H1 (cell line): ENCODE data around the gene OR8A1. TPM values are rescaled to one million over a fixed set of nuclear protein-coding genes. Genes with fewer than 3 reads are reported as not detected.

Source experiments
- CHD1 ChIP-seq: IDR thresholded peaks from 2 replicates; pipeline ENCODE4 v1.6.1; 2012; ENCODE audit warnings: low read depth, low read length, improper control_type of control experiment
- RAD21 ChIP-seq, 2 experiments: IDR thresholded peaks in 1 of 2; conservative IDR thresholded peaks in 1 of 2; 2 replicates each; pipeline ENCODE4 v1.6.1; 2011; ENCODE audit warnings: low read depth in 2 of 2, low read length in 2 of 2, improper control_type of control experiment in 1 of 2, inconsistent platforms in 1 of 2, mild to moderate bottlenecking in 1 of 2, moderate library complexity in 1 of 2
- ZNF274 ChIP-seq: IDR thresholded peaks from 2 replicates; pipeline ENCODE4 v1.7.0; 2012; ENCODE audit warnings: low read length, borderline replicate concordance; ENCODE audit errors: extremely low read depth
- polyA plus RNA-seq, 7 experiments: library from polyadenylated mRNA; depleted of rRNA in 3 of 7; stranded (reverse) in 5 of 7; unstranded in 2 of 7; fragments of >200 nt in 5 of 7; fragments of 200-250 nt in 2 of 7; gene quantifications; 1 replicate in 5 of 7; 2 replicates in 1 of 7; 4 replicates in 1 of 7; pipeline versions ENCODE4 v1.2.1 to v1.2.3, GENCODE V29; 2011 to 2013; ENCODE audit warnings: missing spikeins in 2 of 7, mixed read lengths in 2 of 7
- total RNA-seq: library from RNA; stranded (reverse); fragmentation: NEBNext Ultra II Directional; extraction: Animal tissue kit (Norgen Biotek cat#: 25700); gene quantifications from 2 replicates; pipeline ENCODE4 v1.2.1, GENCODE V29; 2021

Gene OR8A1
- total and polyA plus RNA-seq, 2 of the 8 experiments (the other 6 are each of a cell fraction or from before 2014, with no cell fraction given): not detected

DNA sequence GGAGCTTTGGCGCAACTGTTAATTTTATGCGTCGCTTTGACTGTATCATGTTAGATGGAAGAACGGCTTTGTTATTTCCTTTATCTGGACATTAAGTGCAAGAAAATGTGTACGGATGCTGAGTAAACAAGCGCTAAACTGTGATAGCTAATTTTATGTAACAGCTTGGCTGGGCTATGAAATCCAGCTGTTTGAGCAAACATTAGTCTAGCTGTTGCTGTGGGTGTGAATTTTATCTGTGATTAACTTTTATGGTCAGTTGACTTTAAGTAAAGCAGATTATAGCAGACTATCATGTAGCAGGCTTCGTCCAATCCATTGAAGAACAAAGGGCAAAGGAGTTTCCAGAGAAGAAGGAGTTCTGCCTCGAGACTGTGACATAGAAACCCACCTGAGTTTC lies 14.0 kb downstream of the OR8A1 start (continued):
- no peak for TF ChIP-seq CHD1
- TF ChIP-seq RAD21 (IDR thresholded peaks at IDR 0.05 in 1 of 2, conservative IDR thresholded peaks at IDR 0.05 in 1 of 2; ENCODE audit: low read depth in 2 of 2, low read length in 2 of 2): no peak
- TF ChIP-seq ZNF274: no peak
